Suprapubic skin (tissue), 4 donors: Measurements from ENCODE around the gene ITPA.

Experiments used
- CTCF ChIP-seq, 2 donors: fragments of 200-600 bp in 1 of 2; fragments of 450-650 bp in 1 of 2; sonication (generic) in 1 of 2; IDR thresholded peaks; one replicate each; pipeline ENCODE4 v1.5.1; 2016 to 2019; ENCODE audit warnings: antibody characterized with exemption in 2 of 2, mild to moderate bottlenecking in 1 of 2, moderate library complexity in 1 of 2
- EP300 ChIP-seq: sonication (generic); formaldehyde crosslinking; IDR thresholded peaks from one replicate; pipeline ENCODE4 v1.6.1; 2017; ENCODE audit warnings: antibody characterized with exemption
- POLR2A ChIP-seq, 2 donors: fragments of 450-650 bp; IDR thresholded peaks; one replicate each; pipeline ENCODE4 v1.6.1; 2017; ENCODE audit warnings: antibody characterized with exemption in 2 of 2, mild to moderate bottlenecking in 2 of 2, moderate library complexity in 2 of 2
- POLR2AphosphoS5 ChIP-seq, 3 donors: sonication (generic); formaldehyde crosslinking; IDR thresholded peaks; one replicate each; pipeline ENCODE4 v1.6.1; 2017; ENCODE audit warnings: antibody characterized with exemption in 3 of 3

GRCh38 chr20:3255728-3256127 lies 46.4 kb downstream of the ITPA start:
- TF ChIP-seq CTCF (IDR thresholded peaks at IDR 0.05), result no peak
- no peak for TF ChIP-seq POLR2AphosphoS5 (IDR thresholded peaks at IDR 0.05)
- TF ChIP-seq POLR2A (IDR thresholded peaks at IDR 0.05), result no peak
- TF ChIP-seq EP300, result no peak
